GM12878 (cell line): ENCODE data around the gene RGS16. TPM values are rescaled to one million over a fixed set of nuclear protein-coding genes. Genes with fewer than 3 reads are reported as not detected.

Experiments
- ATAC-seq: fragments of 200-7000 bp; cut with Tn5 transposase; 3 replicates; pipeline ENCODE4 v1.9.1; 2020; ENCODE audit warnings: mild to moderate bottlenecking, moderate library complexity
- Bru-seq: library from RNA; stranded (reverse); fragments of 400-500 nt; gene quantifications from one replicate; lab custom pipeline; 2021; lab: Mats Ljungman, UMichigan
- BruChase-seq, 2 experiments: library from RNA; stranded (reverse); fragments of 400-500 nt; gene quantifications; one replicate each; lab custom pipeline; 2021; lab: Mats Ljungman, UMichigan
- BruUV-seq: library from RNA; stranded (reverse); fragments of 400-500 nt; replicated peaks from 2 replicates; lab custom pipeline; 2021; lab: Mats Ljungman, UMichigan
- CTCF ChIA-PET: fragments of 300-600 bp; sonication (Branson Sonifier 250); formaldehyde crosslinking; extraction: SDS; loops from one replicate; lab custom pipeline; 2021; ENCODE audit warnings: inconsistent platforms; lab: Yijun Ruan, JAX
- POLR2A ChIA-PET: fragments of 350-600 bp; formaldehyde crosslinking; extraction: SDS; loops from one replicate; lab custom pipeline; 2021; ENCODE audit warnings: inconsistent platforms; lab: Charles Lee
- RAD21 ChIA-PET: fragments of 300-600 bp; sonication (Branson Sonifier 250); formaldehyde crosslinking; loops from one replicate; lab custom pipeline; 2023; ENCODE audit warnings: antibody characterized with exemption; ENCODE audit not compliant: unreplicated experiment; lab: Charles Lee
- SMC1A ChIA-PET: fragments of 300-600 bp; sonication (Branson Sonifier 250); formaldehyde crosslinking; loops from one replicate; lab custom pipeline; 2023; ENCODE audit not compliant: unreplicated experiment, uncharacterized antibody; lab: Charles Lee
- DNase-seq: peaks from one replicate; pipeline ENCODE4 v3.0.0-alpha.2; 2011; ENCODE audit warnings: low read depth, low spot score
- FAIRE-seq: peaks from 3 replicates; lab custom pipeline; 2011; peaks lifted over from hg19 to GRCh38; lab: Jason Lieb, UNC
- H2AFZ ChIP-seq: 2 replicates; pipeline ENCODE4 v1.6.0; 2011; ENCODE audit warnings: low read depth, low read length, control low read depth; ENCODE audit not compliant: control insufficient read depth
- H3K27ac ChIP-seq: 2 replicates; pipeline ENCODE4 v1.5.1; 2011; ENCODE audit warnings: control low read depth; ENCODE audit not compliant: control insufficient read depth, insufficient read depth
- H3K27me3 ChIP-seq, 2 experiments: replicated peaks in 1 of 2; 2 replicates each; pipeline versions ENCODE4 v1.6.0 to v1.6.1; 2011; ENCODE audit warnings: low read length in 1 of 2; ENCODE audit not compliant: control insufficient read depth in 2 of 2, insufficient read depth in 2 of 2
- H3K36me3 ChIP-seq, 2 experiments: 2 replicates each; pipeline ENCODE4 v1.5.1; 2011; ENCODE audit warnings: low read length in 1 of 2; ENCODE audit not compliant: control insufficient read depth in 2 of 2, insufficient read depth in 2 of 2
- H3K4me1 ChIP-seq: 2 replicates; pipeline ENCODE4 v1.6.1; 2011; ENCODE audit warnings: mild to moderate bottlenecking, low read length, moderate library complexity, mixed read lengths; ENCODE audit not compliant: control insufficient read depth, insufficient read depth
- H3K4me2 ChIP-seq: 2 replicates; pipeline ENCODE4 v1.6.0; 2011; ENCODE audit warnings: control low read depth; ENCODE audit not compliant: control insufficient read depth, insufficient read depth
- H3K4me3 ChIP-seq: fragments of 200-600 bp; sonication (generic); 2 replicates; pipeline ENCODE4 v1.5.1; 2016
- H3K79me2 ChIP-seq: 2 replicates; pipeline ENCODE4 v1.6.0; 2011; ENCODE audit warnings: low read length; ENCODE audit not compliant: control insufficient read depth, insufficient read depth
- H3K9ac ChIP-seq: 2 replicates; pipeline ENCODE4 v1.8.0; 2011; ENCODE audit warnings: low read length, control low read depth, mixed read lengths; ENCODE audit not compliant: control insufficient read depth, insufficient read depth
- H3K9me3 ChIP-seq: replicated peaks from 3 replicates; pipeline ENCODE4 v1.5.1; 2011; ENCODE audit warnings: mild to moderate bottlenecking, low read length; ENCODE audit not compliant: control insufficient read depth, insufficient read depth
- H4K20me1 ChIP-seq: 2 replicates; pipeline ENCODE4 v1.6.0; 2011; ENCODE audit not compliant: control insufficient read depth, insufficient read depth
- ASH2L ChIP-seq: fragments of 300-600, 200-600 bp; sonication (generic); IDR thresholded peaks from 2 replicates; pipeline ENCODE4 v1.6.1; 2017; ENCODE audit warnings: low read depth, mild to moderate bottlenecking, borderline replicate concordance
- CHD1 ChIP-seq: IDR thresholded peaks from 2 replicates; pipeline ENCODE4 v1.6.1; 2012; ENCODE audit warnings: low read depth, low read length, improper control_type of control experiment
- CREB1 ChIP-seq: IDR thresholded peaks from 2 replicates; pipeline ENCODE4 v1.6.1; 2012; ENCODE audit warnings: low read depth, mild to moderate bottlenecking, inconsistent platforms
- CUX1 ChIP-seq: IDR thresholded peaks from 2 replicates; pipeline ENCODE4 v1.6.1; 2012; ENCODE audit warnings: improper control_type of control experiment, low read depth, low read length; ENCODE audit not compliant: insufficient replicate concordance
- HDAC6 ChIP-seq: fragments of 200-600 bp; sonication (generic); IDR thresholded peaks from one replicate; pipeline ENCODE4 v1.8.0; 2017; ENCODE audit warnings: antibody characterized with exemption; ENCODE audit not compliant: unreplicated experiment
- IKZF1 ChIP-seq: fragments of 450-650 bp; conservative IDR thresholded peaks from 2 replicates; pipeline ENCODE4 v1.6.1; 2017; ENCODE audit warnings: antibody characterized with exemption, mild to moderate bottlenecking
- NR2C1 ChIP-seq: fragments of 450-650 bp; IDR thresholded peaks from 2 replicates; pipeline ENCODE4 v1.6.1; 2017; ENCODE audit warnings: antibody characterized with exemption, mild to moderate bottlenecking, moderate library complexity
- SUPT20H ChIP-seq: IDR thresholded peaks from 2 replicates; pipeline ENCODE4 v1.6.1; 2011; ENCODE audit warnings: low read depth, mild to moderate bottlenecking, low read length, moderate library complexity, borderline replicate concordance; ENCODE audit not compliant: control insufficient read depth
- SUZ12 ChIP-seq: fragments of 200-600 bp; sonication (generic); IDR thresholded peaks from one replicate; pipeline ENCODE4 v1.6.1; 2018; ENCODE audit warnings: antibody characterized with exemption, mild to moderate bottlenecking; ENCODE audit not compliant: unreplicated experiment
- ZSCAN29 ChIP-seq: fragments of 450-650 bp; IDR thresholded peaks from 2 replicates; pipeline ENCODE4 v1.6.1; 2017; ENCODE audit warnings: mild to moderate bottlenecking, moderate library complexity
- WGBS: methylation state at CpG from one replicate; pipeline ENCODE4 v1.1.6; 2016; ENCODE audit warnings: low lambda C conversion rate; ENCODE audit not compliant: insufficient replicate concordance, insufficient coverage; ENCODE audit errors: missing lambda C conversion rate; 5-methylcytosine and 5-hydroxymethylcytosine counted together
- in situ Hi-C: fragments of 300-500 bp; cut with MboI; formaldehyde crosslinking; loops from 9 replicates; pipeline ENCODE4 v1.14.3; 2018; ENCODE audit warnings: mixed read lengths
- intact Hi-C: fragments of 100-400 bp; cut with micrococcal nuclease; formaldehyde crosslinking; loops from one replicate; pipeline ENCODE4 v1.14.2; 2022; ENCODE audit not compliant: unreplicated experiment
- long read RNA-seq, 2 experiments: library from polyadenylated mRNA; unstranded; transcript quantifications; one replicate each; pipeline ENCODE4 v2.0.0, GENCODE V29; 2019 to 2020
- polyA minus RNA-seq, 3 experiments: library from RNA; depleted of rRNA, polyadenylated mRNA; stranded (reverse); fragments of >200 nt; gene quantifications; 2 replicates each; pipeline ENCODE4 v1.2.3, GENCODE V29; 2011
- polyA plus RNA-seq, 11 experiments: library from polyadenylated mRNA; depleted of rRNA in 4 of 11; unstranded in 6 of 11; stranded (reverse) in 5 of 11; fragments of >200 nt; fragmentation: Nextera tagmentation in 4 of 11; fragmentation: Illumina TruSeq in 1 of 11; extraction: Ambion mirVana in 4 of 11; extraction: Trizol in 1 of 11; gene quantifications; 1 replicate in 1 of 11; 2 replicates in 10 of 11; pipeline versions ENCODE4 v1.2.1 to v1.2.3, GENCODE V29; 2011 to 2016; ENCODE audit warnings: inconsistent platforms in 2 of 11, missing spikeins in 2 of 11, low read depth in 1 of 11
- total RNA-seq, 4 experiments: library from RNA; depleted of rRNA in 3 of 4; stranded (reverse); fragments of >200 nt in 3 of 4; fragmentation: Illumina TruSeq in 1 of 4; extraction: Trizol in 1 of 4; gene quantifications; 2 replicates each; pipeline versions ENCODE4 v1.2.1 to v1.2.3, GENCODE V29; 2013 to 2021

The RGS16 gene
- total RNA-seq (2013; cell fraction: nucleolus; rRNA removed), result 15.1 and 16.7 TPM in 2 replicates
- total RNA-seq (2014; rRNA removed), result 44.0 and 45.1 TPM in 2 replicates
- 37.0 and 37.6 TPM in 2 replicates for total RNA-seq (2014; rRNA removed; fragmentation: Illumina TruSeq; extraction: Trizol)
- 54.9 and 57.1 TPM in 2 replicates for total RNA-seq (2021)
- polyA plus RNA-seq (2011; ENCODE audit: low read depth), result 17.7 TPM
- polyA plus RNA-seq (2011; rRNA removed), result 31.5 and 43.9 TPM in 2 replicates
- 37.2 and 37.8 TPM in 2 replicates for polyA plus RNA-seq (2011; cell fraction: cytosol; rRNA removed)
- 55.0 and 57.1 TPM in 2 replicates for polyA plus RNA-seq (2011; cell fraction: nucleus; rRNA removed)
- 21.8 and 28.2 TPM in 2 replicates for polyA plus RNA-seq (2012)
- polyA plus RNA-seq (2014; fragmentation: Illumina TruSeq; extraction: Trizol), result 37.4 and 44.1 TPM in 2 replicates
- 10 to 100 TPM; 16.4 to 18.5 TPM for polyA plus RNA-seq (2014; fragmentation: Nextera tagmentation; extraction: Ambion mirVana)
- polyA plus RNA-seq (2014; rRNA removed), result 48.5 and 55.6 TPM in 2 replicates
- 10 to 100 TPM; 50.3 to 58.2 TPM for polyA plus RNA-seq (2016; fragmentation: Nextera tagmentation; extraction: Ambion mirVana)
- 18.3 and 24.9 TPM in 2 replicates for polyA minus RNA-seq (2011; rRNA and poly(A)+ RNA removed)
- 15.9 and 17.0 TPM in 2 replicates for polyA minus RNA-seq (2011; cell fraction: cytosol; rRNA and poly(A)+ RNA removed)
- 18.9 and 23.7 TPM in 2 replicates for polyA minus RNA-seq (2011; cell fraction: nucleus; rRNA and poly(A)+ RNA removed)
- Bru-seq, nascent RNA, result percentile 97 among the genes with signal in this experiment
- percentile 82 among the genes with signal in this experiment for BruChase-seq, experiment 1, labeled RNA remaining after a 6-hour chase
- percentile 90 among the genes with signal in this experiment for BruChase-seq, experiment 2, labeled RNA remaining after a 2-hour chase
- long read RNA-seq, experiment 1, transcript RGS16-201 (5 exons, 2,427 nt), result major isoform, 103 of 124 reads
- long read RNA-seq, experiment 1, partial matches to known transcripts, result 1 of 124 reads
- long read RNA-seq, experiment 1, other reads (novel, unspliced or antisense), result 20 of 124 reads
- long read RNA-seq, experiment 2, transcript RGS16-201 (5 exons, 2,427 nt), result major isoform, 252 of 295 reads
- long read RNA-seq, experiment 2, partial matches to known transcripts, result 5 of 295 reads
- long read RNA-seq, experiment 2, other reads (novel, unspliced or antisense), result 38 of 295 reads

- FAIRE-seq, result peak; percentile 44
- in situ Hi-C loops (no loop called here), intact Hi-C loops (loop anchor here (1.0 to 5.0 kb wide), 4 partner anchors 12 to 233 kb away; partner anchors contain the start of gene DHX9)
- H4K20me1 ChIP-seq, result no peaks in the 10 kb centered on the region; the same call in 1 of the 2 replicates
- ChIA-PET SMC1A (interaction anchor here (0.8 to 28.0 kb wide), 13 partner anchors 12 to 225 kb away, joined by 3 to 1145 read pairs (median 5); partner anchors contain the start of gene NPL), POLR2A (interaction anchor here (0.6 to 3.5 kb wide), 16 partner anchors 9 to 213 kb away, joined by 3 to 24 read pairs (median 4); partner anchors contain the start of gene GLUL), RAD21 (interaction anchor here (0.7 to 23.0 kb wide), 18 partner anchors 8 to 187 kb away, joined by 3 to 946 read pairs (median 8); no protein-coding TSS in a partner anchor), CTCF (interaction anchor here (0.8 to 37.4 kb wide), 15 partner anchors 10 to 184 kb away, joined by 3 to 1888 read pairs (median 5); partner anchors contain the start of gene NPL)
- peaks cover 11 to 17% of the 10 kb centered on the region in 2 experiments; a peak in 3 of 4 replicates for H3K36me3 ChIP-seq
- ATAC-seq, result peak; percentile 91
- H3K4me3 ChIP-seq, result peak within 1 kb of the TSS; percentile 85
- DNase-seq, result peak; percentile 61
- no TSS peak for BruUV-seq
- peak within 1 kb of the TSS; percentile 83 for H2AFZ ChIP-seq
- no peaks in the 10 kb centered on the region for H3K27me3 ChIP-seq
- peaks cover 37% of the 10 kb centered on the region for H3K79me2 ChIP-seq
- H3K27ac ChIP-seq, result peak within 1 kb of the TSS; percentile 54
- peak within 1 kb of the TSS; percentile 78 for H3K4me2 ChIP-seq
- peaks cover 25% of the 10 kb centered on the region for H3K4me1 ChIP-seq
- 3% methylated on average over 44 of the region's 44 CpGs for WGBS
- peak within 1 kb of the TSS; percentile 64 for H3K9ac ChIP-seq
- H3K9me3 ChIP-seq, result no peaks in the 10 kb centered on the region
- TF ChIP-seq ASH2L (no peak), SUZ12 (no peak), CUX1 (no peak), CREB1 (peak; percentile 54; the same call in 1 of the 2 replicates), SUPT20H (no peak), NR2C1 (no peak), HDAC6 (no peak), IKZF1 (peak; percentile 73), ZSCAN29 (no peak), CHD1 (no peak)
Measured at GRCh38 chr1:182604175-182605164, at the start of gene RGS16. Gene RGS16 (minus strand): TSS chr1:182604389. CDS start chr1:182604259, 130 bp downstream.
